G401 (cell line): ENCODE results near the gene DEPDC1B. TPM values are rescaled to one million over a fixed set of nuclear protein-coding genes. Genes with fewer than 3 reads are reported as not detected.
"Not testable (repeated sequence)": the region's sequence is repeated elsewhere in the genome, so short reads cannot be mapped to it uniquely, and the experiment has no call there.

Source experiments
- DNase-seq: peaks from one replicate; pipeline ENCODE4 v3.0.0-alpha.2; 2015; ENCODE audit warnings: low spot score
- in situ Hi-C: cut with HindIII; loops from 2 replicates; pipeline ENCODE4 v1.10.0; 2016; ENCODE audit warnings: low sequenced_read_pairs, mixed read lengths
- total RNA-seq: library from RNA; depleted of rRNA; stranded (reverse); fragments of >200 nt; shearing (Covaris generic); gene quantifications from 2 replicates; pipeline ENCODE4 v1.2.3, GENCODE V29; 2014

Gene DEPDC1B
- total RNA-seq, 1 experiment from 2014 or later, result 223 TPM

- in situ Hi-C loops, result no loop called here
- DNase-seq, result no peak
Measured at GRCh38 chr5:60670749-60671148, 29.2 kb downstream of the DEPDC1B start.

GRCh38 chr5:60668686-60669304, 31.2 kb downstream of the DEPDC1B start:
- in situ Hi-C loops, result no loop called here
- DNase-seq, result peak; percentile 56

GRCh38 chr5:60651872-60652620, 47.9 kb downstream of the DEPDC1B start:
- DNase-seq, result no peak
- in situ Hi-C loops, result no loop called here

- in situ Hi-C loops, result no loop called here
- peak; percentile 36 for DNase-seq
Measured at GRCh38 chr5:60649288-60649917, 50.6 kb downstream of the DEPDC1B start.

GRCh38 chr5:60648175-60648574, 51.8 kb downstream of the DEPDC1B start:
- DNase-seq, result no peak
- in situ Hi-C loops, result no loop called here

GRCh38 chr5:60640901-60641300, 59.1 kb downstream of the DEPDC1B start:
- no peak for DNase-seq
- in situ Hi-C loops, result no loop called here

- DNase-seq, result no peak
- in situ Hi-C loops, result no loop called here
Measured at GRCh38 chr5:60639544-60639943, 60.4 kb downstream of the DEPDC1B start.

GRCh38 chr5:60638300-60638699, 61.7 kb downstream of the DEPDC1B start:
- no peak for DNase-seq
- in situ Hi-C loops, result no loop called here

- DNase-seq, result no peak
- in situ Hi-C loops, result no loop called here
Measured at GRCh38 chr5:60636644-60637043, 63.3 kb downstream of the DEPDC1B start.

- no peak for DNase-seq
- in situ Hi-C loops, result no loop called here
Measured at GRCh38 chr5:60636001-60636400, 64.0 kb downstream of the DEPDC1B start.

GRCh38 chr5:60634051-60634450, 65.9 kb downstream of the DEPDC1B start:
- in situ Hi-C loops, result no loop called here
- no peak for DNase-seq

GRCh38 chr5:60633341-60633740, 66.6 kb downstream of the DEPDC1B start:
- in situ Hi-C loops, result no loop called here
- no peak for DNase-seq

GRCh38 chr5:60632153-60632552, 67.8 kb downstream of the DEPDC1B start:
- no peak for DNase-seq
- in situ Hi-C loops, result no loop called here

GRCh38 chr5:60630836-60631235, 69.1 kb downstream of the DEPDC1B start:
- in situ Hi-C loops, result no loop called here
- DNase-seq, result no peak

- no peak for DNase-seq
- in situ Hi-C loops, result no loop called here
Measured at GRCh38 chr5:60630179-60630578, 69.8 kb downstream of the DEPDC1B start.

- in situ Hi-C loops, DNase-seq: not testable (repeated sequence)
Measured at GRCh38 chr5:60624875-60625274, 75.1 kb downstream of the DEPDC1B start.

- in situ Hi-C loops, DNase-seq: not testable (repeated sequence)
Measured at GRCh38 chr5:60620752-60621151, 79.2 kb downstream of the DEPDC1B start.

- no peak for DNase-seq
- in situ Hi-C loops, result no loop called here
Measured at GRCh38 chr5:60613826-60614225, 86.1 kb downstream of the DEPDC1B start.

- DNase-seq, result no peak
- in situ Hi-C loops, result no loop called here
Measured at GRCh38 chr5:60611099-60611740, 88.7 kb downstream of the DEPDC1B start.

GRCh38 chr5:60604771-60605170, 95.2 kb downstream of the DEPDC1B start:
- DNase-seq, result no peak

More at GRCh38 chr5:60604771-60605170, 95.2 kb downstream of the DEPDC1B start:
- in situ Hi-C loops, result no loop called here
